Stimulated activated memory B cell treated with anti-CD40 and anti-IgM and Interleukin-4, amounts not matched to agents 10 μg/mL and 1 μg/mL and 100 μg/mL, for 72 hours (primary cell): ENCODE data around the gene KIF4B.
"Not testable (repeated sequence)": the region's sequence is repeated elsewhere in the genome, so short reads cannot be mapped to it uniquely, and the experiment has no call there.

ENCODE experiments used
- ATAC-seq: fragments of 150-1000 bp; cut with Tn5 transposase; 2 replicates; pipeline ENCODE4 v1.10.0; 2021
- H3K27ac Mint-ChIP-seq: one replicate; pipeline ENCODE4 v1.8.0; 2022; ENCODE audit warnings: mild to moderate bottlenecking, mixed read lengths
- H3K27me3 Mint-ChIP-seq: one replicate; pipeline ENCODE4 v1.8.0; 2022; ENCODE audit warnings: mixed read lengths
- H3K36me3 Mint-ChIP-seq: one replicate; pipeline ENCODE4 v1.8.0; 2022; ENCODE audit warnings: mixed read lengths
- H3K4me1 Mint-ChIP-seq: one replicate; pipeline ENCODE4 v1.8.0; 2022; ENCODE audit warnings: mixed read lengths
- H3K4me3 Mint-ChIP-seq: one replicate; pipeline ENCODE4 v1.8.0; 2022; ENCODE audit warnings: mild to moderate bottlenecking, moderate library complexity, mixed read lengths
- H3K9me3 Mint-ChIP-seq: one replicate; pipeline ENCODE4 v1.8.0; 2022; ENCODE audit warnings: mixed read lengths

KIF4B gene

DNA sequence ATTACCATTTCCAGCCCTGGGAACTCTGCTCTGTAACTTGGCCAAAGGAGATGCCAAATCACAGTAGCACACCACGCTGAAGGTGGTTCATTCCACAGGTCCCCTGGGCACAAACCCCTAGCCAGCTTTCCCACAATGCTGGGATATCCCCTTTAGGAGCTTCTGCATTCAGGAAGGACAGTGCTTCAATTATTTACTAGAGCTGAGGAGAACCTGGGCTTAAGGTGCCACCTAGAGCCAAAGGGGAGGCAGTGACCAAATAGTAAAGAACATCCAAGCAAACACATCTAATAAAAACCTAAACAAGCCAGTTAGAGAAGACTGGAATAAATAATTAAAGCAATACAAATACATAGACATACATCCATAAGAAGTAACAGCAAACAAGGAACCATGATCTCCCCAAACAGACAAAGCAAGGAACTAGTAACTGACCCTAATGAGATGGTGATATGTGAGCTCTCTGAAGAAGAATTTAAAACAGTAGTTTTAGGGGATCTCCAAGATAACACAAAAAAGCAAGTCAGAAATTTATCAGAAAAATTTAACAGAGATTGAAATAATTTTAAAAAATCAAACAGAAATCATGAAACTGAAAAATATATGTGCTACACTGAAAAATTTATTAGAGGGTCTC is 14.6 kb downstream of the KIF4B start:
- H3K4me3 Mint-ChIP-seq: no peak overlapping the region
- H3K36me3 Mint-ChIP-seq: no peaks in the 10 kb centered on the region
- peaks cover 10% of the 10 kb centered on the region for H3K9me3 Mint-ChIP-seq
- no peak for ATAC-seq
- H3K4me1 Mint-ChIP-seq: no peaks in the 10 kb centered on the region
- H3K27ac Mint-ChIP-seq: no peak overlapping the region
- H3K27me3 Mint-ChIP-seq: peaks cover 20% of the 10 kb centered on the region

DNA sequence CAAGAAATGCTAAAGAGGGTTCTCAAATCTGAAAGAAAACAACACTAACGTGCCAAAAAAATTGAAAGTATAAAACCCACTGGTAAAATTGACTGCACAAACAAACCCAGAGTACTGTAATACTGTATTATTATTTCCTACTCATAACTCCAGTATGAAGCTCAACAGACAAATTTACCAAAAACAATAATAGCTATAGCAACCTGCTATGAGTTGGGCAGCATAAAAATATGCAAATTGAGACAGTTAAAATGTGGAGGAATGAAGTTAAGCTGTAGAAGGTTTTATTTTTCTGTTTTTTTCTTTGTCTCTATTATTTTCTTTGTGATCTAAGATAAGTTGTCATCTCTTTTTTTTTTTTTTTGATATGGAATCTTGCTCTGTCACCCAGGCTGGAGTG is 15.7 kb downstream of the KIF4B start:
- H3K9me3 Mint-ChIP-seq: peaks cover 13% of the 10 kb centered on the region
- no peak overlapping the region for H3K27ac Mint-ChIP-seq

DNA sequence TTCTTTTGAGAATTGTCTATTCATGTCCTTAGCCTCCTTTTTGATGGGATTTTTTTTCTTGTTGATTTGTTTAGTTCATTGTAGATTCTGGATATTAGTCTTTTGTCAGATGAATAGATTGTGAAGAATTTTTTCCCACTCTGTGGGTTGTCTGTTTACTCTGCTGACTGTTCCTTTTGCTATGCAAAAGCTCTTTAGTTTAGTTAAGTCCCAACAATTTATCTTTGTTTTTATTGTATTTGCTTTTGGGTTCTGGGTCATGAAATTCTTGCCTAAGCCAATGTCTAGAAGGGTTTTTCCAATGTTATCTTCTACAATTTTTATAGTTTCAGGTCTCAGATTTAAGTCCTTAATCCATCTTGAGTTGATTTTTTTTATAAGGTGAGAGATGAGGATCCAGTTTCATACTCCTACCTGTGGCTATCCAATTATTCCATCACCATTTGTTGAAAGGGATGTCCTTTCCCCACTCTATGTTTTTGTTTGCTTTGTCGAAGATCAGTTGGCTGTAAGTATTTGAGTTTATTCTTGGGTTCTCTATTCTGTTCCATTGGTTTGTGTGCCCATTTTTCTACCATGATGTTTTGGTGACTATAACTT is 20.7 kb downstream of the KIF4B start:
- not testable (repeated sequence) for H3K4me1 Mint-ChIP-seq, H3K27ac Mint-ChIP-seq, H3K4me3 Mint-ChIP-seq, H3K9me3 Mint-ChIP-seq, H3K36me3 Mint-ChIP-seq, ATAC-seq, H3K27me3 Mint-ChIP-seq

More for the DNA sequence above, 15.7 kb downstream of the KIF4B start:
- H3K4me1 Mint-ChIP-seq: no peaks in the 10 kb centered on the region
- no peak for ATAC-seq
- no peaks in the 10 kb centered on the region for H3K36me3 Mint-ChIP-seq
- no peak overlapping the region for H3K4me3 Mint-ChIP-seq
- H3K27me3 Mint-ChIP-seq: peaks cover 20% of the 10 kb centered on the region

- H3K4me1 Mint-ChIP-seq, H3K36me3 Mint-ChIP-seq, ATAC-seq, H3K27ac Mint-ChIP-seq, H3K27me3 Mint-ChIP-seq, H3K9me3 Mint-ChIP-seq, H3K4me3 Mint-ChIP-seq: not testable (repeated sequence)
Observed at GRCh38 chr5:155035087-155035486, 21.5 kb downstream of the KIF4B start.

DNA sequence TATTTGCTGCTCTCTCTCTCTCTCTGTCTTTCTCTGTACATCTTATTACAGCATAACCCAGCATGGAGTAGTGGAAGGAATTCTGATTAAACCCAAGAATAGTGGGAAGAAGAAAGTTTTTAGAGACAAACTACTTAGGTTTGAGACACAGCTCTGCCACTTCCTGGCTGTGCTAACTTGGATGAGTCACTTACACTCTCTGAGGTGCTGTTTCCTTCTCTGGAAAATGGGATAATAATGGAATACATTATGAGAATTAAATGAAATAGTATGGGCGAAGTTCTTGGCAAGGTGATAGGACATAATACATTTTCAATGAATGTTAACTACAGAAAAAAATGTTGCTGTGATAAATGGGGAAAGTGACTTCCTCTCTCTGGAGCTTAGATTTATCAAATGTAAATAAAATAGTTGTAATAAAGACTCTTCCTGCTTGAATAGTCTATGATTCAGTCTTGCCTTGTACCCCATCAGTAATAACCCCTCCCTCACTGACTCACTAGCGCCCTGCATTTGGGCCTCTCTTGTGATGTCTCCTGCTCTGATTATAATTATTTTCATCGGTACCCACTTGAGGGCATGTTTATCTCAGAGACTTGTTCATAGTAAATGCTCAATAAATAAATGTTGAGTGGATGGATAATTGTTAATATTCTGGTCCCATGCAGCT is 27.6 kb downstream of the KIF4B start:
- peaks cover 29% of the 10 kb centered on the region for H3K27me3 Mint-ChIP-seq
- H3K4me3 Mint-ChIP-seq: no peak overlapping the region
- H3K9me3 Mint-ChIP-seq: no peaks in the 10 kb centered on the region
- no peaks in the 10 kb centered on the region for H3K4me1 Mint-ChIP-seq
- no peak overlapping the region for H3K27ac Mint-ChIP-seq
- no peaks in the 10 kb centered on the region for H3K36me3 Mint-ChIP-seq
- ATAC-seq: no peak

DNA sequence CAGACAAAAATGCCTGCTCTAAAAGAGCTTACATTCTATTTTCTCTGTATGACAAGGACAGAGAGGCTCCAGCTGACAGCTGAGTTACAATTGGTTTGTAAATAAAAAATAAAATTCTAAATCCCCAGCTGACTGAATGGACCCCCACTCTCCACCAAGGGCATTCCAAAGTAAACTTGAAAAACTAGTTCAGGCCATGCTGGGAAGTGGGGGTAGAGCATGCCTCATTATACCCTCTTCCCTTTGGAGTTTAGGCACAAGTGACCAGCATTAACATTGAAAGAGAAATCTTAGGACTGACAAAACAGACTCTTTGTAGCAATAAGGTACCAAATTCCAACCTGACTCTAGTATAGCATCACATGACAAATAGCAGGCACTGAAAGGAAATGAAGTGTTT is 31.0 kb downstream of the KIF4B start:
- Mint-ChIP-seq H3K4me3 (no peak overlapping the region), H3K27ac (no peak overlapping the region)
- ATAC-seq: no peak

GRCh38 chr5:155046591-155046990 is 33.0 kb downstream of the KIF4B start:
- no peaks in the 10 kb centered on the region for H3K9me3 Mint-ChIP-seq
- no peak overlapping the region for H3K4me3 Mint-ChIP-seq
- H3K4me1 Mint-ChIP-seq: peaks cover 5% of the 10 kb centered on the region
- no peak overlapping the region for H3K27ac Mint-ChIP-seq
- no peak for ATAC-seq
- H3K36me3 Mint-ChIP-seq: no peaks in the 10 kb centered on the region
- peaks cover 42% of the 10 kb centered on the region for H3K27me3 Mint-ChIP-seq

More for the DNA sequence above, 31.0 kb downstream of the KIF4B start:
- H3K4me1 Mint-ChIP-seq: no peaks in the 10 kb centered on the region
- H3K9me3 Mint-ChIP-seq: no peaks in the 10 kb centered on the region
- H3K27me3 Mint-ChIP-seq: peaks cover 51% of the 10 kb centered on the region
- H3K36me3 Mint-ChIP-seq: no peaks in the 10 kb centered on the region

GRCh38 chr5:155047818-155048217 is 34.3 kb downstream of the KIF4B start:
- Mint-ChIP-seq H3K4me3 (no peak overlapping the region), H3K9me3 (no peaks in the 10 kb centered on the region), H3K4me1 (peaks cover 5% of the 10 kb centered on the region), H3K36me3 (no peaks in the 10 kb centered on the region), H3K27ac (no peak overlapping the region), H3K27me3 (peaks cover 42% of the 10 kb centered on the region)
- ATAC-seq: no peak

GRCh38 chr5:155049569-155050383 is 36.2 kb downstream of the KIF4B start:
- Mint-ChIP-seq H3K27ac (no peak overlapping the region), H3K4me3 (no peak overlapping the region), H3K36me3 (no peaks in the 10 kb centered on the region), H3K27me3 (peaks cover 29% of the 10 kb centered on the region), H3K9me3 (no peaks in the 10 kb centered on the region), H3K4me1 (peaks cover 5% of the 10 kb centered on the region)
- no peak for ATAC-seq

- ATAC-seq: no peak
- no peaks in the 10 kb centered on the region for H3K36me3 Mint-ChIP-seq
- H3K9me3 Mint-ChIP-seq: no peaks in the 10 kb centered on the region
- H3K4me3 Mint-ChIP-seq: no peak overlapping the region
- H3K27ac Mint-ChIP-seq: no peak overlapping the region
- peaks cover 28% of the 10 kb centered on the region for H3K27me3 Mint-ChIP-seq
- H3K4me1 Mint-ChIP-seq: peaks cover 5% of the 10 kb centered on the region
Observed at GRCh38 chr5:155050384-155051019, 36.9 kb downstream of the KIF4B start.

DNA sequence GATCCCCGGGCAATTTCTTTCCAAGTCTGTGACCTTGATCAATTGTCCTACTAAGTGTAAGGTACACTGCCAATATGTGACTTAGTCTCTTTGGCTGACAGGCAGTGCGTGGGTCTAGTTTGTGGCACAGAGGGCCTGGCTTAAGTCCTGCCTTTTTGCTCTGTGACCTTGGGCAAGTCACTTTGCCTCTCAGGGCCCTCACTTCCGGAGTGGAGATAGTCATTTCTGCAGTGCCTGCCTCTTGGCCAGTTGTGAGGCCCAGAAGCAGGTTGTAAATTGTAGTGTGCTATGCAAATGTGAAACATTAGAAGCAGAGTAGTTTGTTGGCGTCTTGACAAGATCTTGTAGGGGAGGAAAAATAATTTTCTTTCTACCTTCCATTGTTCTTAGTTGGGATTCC is 39.0 kb downstream of the KIF4B start:
- Mint-ChIP-seq H3K4me3 (no peak overlapping the region), H3K4me1 (peaks cover 5% of the 10 kb centered on the region), H3K27ac (no peak overlapping the region), H3K36me3 (no peaks in the 10 kb centered on the region), H3K9me3 (no peaks in the 10 kb centered on the region), H3K27me3 (peaks cover 8% of the 10 kb centered on the region)
- ATAC-seq: no peak

DNA sequence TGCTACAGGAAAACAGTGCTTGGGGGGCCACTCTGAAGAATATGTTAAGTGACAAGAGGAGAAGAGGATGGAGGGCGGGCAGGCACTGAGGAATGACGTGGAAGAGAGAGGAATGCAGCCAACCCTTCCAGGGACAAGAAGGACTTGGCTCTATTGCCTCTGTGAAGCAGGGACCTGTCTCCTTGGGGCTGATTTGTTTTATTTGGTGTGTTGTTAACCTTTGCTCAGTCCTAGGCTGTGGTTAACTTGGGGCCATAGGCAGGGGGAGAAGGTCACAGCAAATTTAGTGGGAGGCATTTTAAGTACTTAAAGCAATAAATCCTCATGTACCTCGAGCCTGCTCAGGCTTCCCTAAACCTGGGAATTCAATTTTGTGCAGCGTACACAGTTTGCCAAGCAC is 39.9 kb downstream of the KIF4B start:
- Mint-ChIP-seq H3K9me3 (no peaks in the 10 kb centered on the region), H3K27ac (no peak overlapping the region), H3K36me3 (no peaks in the 10 kb centered on the region), H3K4me1 (peaks cover 5% of the 10 kb centered on the region), H3K27me3 (no peaks in the 10 kb centered on the region), H3K4me3 (no peak overlapping the region)
- ATAC-seq: no peak

- H3K9me3 Mint-ChIP-seq: peaks cover 3% of the 10 kb centered on the region
- H3K4me3 Mint-ChIP-seq: no peak overlapping the region
- no peaks in the 10 kb centered on the region for H3K4me1 Mint-ChIP-seq
- ATAC-seq: no peak
- peaks cover 3% of the 10 kb centered on the region for H3K27me3 Mint-ChIP-seq
- no peak overlapping the region for H3K27ac Mint-ChIP-seq
- H3K36me3 Mint-ChIP-seq: no peaks in the 10 kb centered on the region
Observed at GRCh38 chr5:155056644-155057269, 43.2 kb downstream of the KIF4B start.

GRCh38 chr5:155057626-155058025 is 44.1 kb downstream of the KIF4B start:
- ATAC-seq: no peak
- H3K27ac Mint-ChIP-seq: no peak overlapping the region

DNA sequence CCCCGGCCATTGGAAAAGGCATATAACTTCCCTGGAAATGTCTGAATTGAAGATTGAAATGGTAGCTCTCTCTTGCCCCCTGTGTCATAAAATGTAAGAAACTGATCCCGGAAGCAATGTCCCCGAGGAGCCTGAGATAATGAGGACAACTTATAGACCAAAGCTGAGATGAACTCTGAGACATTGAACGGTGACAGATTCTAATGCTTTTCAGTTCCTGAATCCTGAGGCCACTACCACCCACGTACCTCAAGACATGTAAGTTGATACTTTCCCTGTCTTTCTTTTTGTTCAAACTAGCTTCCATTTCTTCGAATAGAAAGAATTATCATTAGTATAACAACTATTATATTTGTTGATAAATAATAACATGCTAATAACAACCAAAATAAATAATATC is 51.0 kb downstream of the KIF4B start:
- peaks cover 17% of the 10 kb centered on the region for H3K27me3 Mint-ChIP-seq
- peaks cover 6% of the 10 kb centered on the region for H3K9me3 Mint-ChIP-seq
- H3K36me3 Mint-ChIP-seq: no peaks in the 10 kb centered on the region
- peaks cover 5% of the 10 kb centered on the region for H3K4me1 Mint-ChIP-seq
- H3K4me3 Mint-ChIP-seq: no peak overlapping the region
- ATAC-seq: peak; percentile 71
- no peak overlapping the region for H3K27ac Mint-ChIP-seq

More at GRCh38 chr5:155057626-155058025, 44.1 kb downstream of the KIF4B start:
- Mint-ChIP-seq H3K4me3 (no peak overlapping the region), H3K9me3 (peaks cover 6% of the 10 kb centered on the region), H3K36me3 (no peaks in the 10 kb centered on the region), H3K4me1 (no peaks in the 10 kb centered on the region), H3K27me3 (peaks cover 8% of the 10 kb centered on the region)
